ENCODE measurements around the gene GLP2R. TPM values are rescaled to one million over a fixed set of nuclear protein-coding genes. Genes with fewer than 3 reads are reported as not detected.

GLP2R gene
- total and polyA plus RNA-seq, 2 experiments from 2014 or later: not detected

DNA sequence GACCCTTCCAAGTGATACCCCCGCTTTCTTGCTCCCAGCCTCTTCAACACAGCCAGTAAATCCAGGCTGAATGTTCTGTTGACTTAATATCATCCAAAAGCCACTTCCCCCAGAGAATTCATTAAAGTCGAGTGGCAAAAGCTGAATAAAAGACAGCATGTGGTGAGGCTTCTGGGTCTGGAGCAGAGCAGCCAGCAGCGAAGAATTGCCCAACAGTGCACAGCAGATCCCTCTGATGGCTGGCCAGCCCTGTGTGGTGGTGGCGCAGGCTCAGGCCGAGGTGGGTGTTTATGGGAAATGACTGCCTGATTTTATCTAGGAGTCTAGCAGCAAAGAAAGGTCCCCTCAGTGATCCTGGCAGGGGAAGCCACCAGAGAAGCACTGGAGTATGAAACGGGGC is 109.7 kb downstream of the GLP2R start:
- Mint-ChIP-seq H3K4me1 (0 out of 3 replicates have a peak, but pooled peaks cover 10% of the 10 kb centered on the region), H3K27me3 (ENCODE audit: insufficient read depth, low read depth, poor library complexity) (peaks cover 2% of the 10 kb centered on the region), H3K4me3 (no peak overlapping the region), H3K27ac (no peak overlapping the region; the same call in 1 of the 2 replicates), H3K36me3 (ENCODE audit: low read depth) (peaks cover 8% of the 10 kb centered on the region; the same call in 2 of the 3 replicates), H3K9me3 (no peaks in the 10 kb centered on the region; the same call in 2 of the 3 replicates)
- H4K20me1 ChIP-seq (replicated peaks; ENCODE audit: insufficient read depth): no peaks in the 10 kb centered on the region
- TF ChIP-seq, protein P1, sequence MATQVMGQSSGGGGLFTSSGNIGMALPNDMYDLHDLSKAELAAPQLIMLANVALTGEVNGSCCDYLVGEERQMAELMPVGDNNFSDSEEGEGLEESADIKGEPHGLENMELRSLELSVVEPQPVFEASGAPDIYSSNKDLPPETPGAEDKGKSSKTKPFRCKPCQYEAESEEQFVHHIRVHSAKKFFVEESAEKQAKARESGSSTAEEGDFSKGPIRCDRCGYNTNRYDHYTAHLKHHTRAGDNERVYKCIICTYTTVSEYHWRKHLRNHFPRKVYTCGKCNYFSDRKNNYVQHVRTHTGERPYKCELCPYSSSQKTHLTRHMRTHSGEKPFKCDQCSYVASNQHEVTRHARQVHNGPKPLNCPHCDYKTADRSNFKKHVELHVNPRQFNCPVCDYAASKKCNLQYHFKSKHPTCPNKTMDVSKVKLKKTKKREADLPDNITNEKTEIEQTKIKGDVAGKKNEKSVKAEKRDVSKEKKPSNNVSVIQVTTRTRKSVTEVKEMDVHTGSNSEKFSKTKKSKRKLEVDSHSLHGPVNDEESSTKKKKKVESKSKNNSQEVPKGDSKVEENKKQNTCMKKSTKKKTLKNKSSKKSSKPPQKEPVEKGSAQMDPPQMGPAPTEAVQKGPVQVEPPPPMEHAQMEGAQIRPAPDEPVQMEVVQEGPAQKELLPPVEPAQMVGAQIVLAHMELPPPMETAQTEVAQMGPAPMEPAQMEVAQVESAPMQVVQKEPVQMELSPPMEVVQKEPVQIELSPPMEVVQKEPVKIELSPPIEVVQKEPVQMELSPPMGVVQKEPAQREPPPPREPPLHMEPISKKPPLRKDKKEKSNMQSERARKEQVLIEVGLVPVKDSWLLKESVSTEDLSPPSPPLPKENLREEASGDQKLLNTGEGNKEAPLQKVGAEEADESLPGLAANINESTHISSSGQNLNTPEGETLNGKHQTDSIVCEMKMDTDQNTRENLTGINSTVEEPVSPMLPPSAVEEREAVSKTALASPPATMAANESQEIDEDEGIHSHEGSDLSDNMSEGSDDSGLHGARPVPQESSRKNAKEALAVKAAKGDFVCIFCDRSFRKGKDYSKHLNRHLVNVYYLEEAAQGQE (IDR thresholded peaks at IDR 0.05; ENCODE audit: unreplicated experiment): no peak
- TF ChIP-seq CREB1 (CRISPR knock-in tag; IDR thresholded peaks at IDR 0.05; ENCODE audit: low read depth) (no peak), ZNF331 (CRISPR knock-in tag; IDR thresholded peaks at IDR 0.05; ENCODE audit: low read depth) (no peak), JUNB (IDR thresholded peaks at IDR 0.05; ENCODE audit: unreplicated experiment) (no peak), STAT1 (IDR thresholded peaks at IDR 0.05; ENCODE audit: unreplicated experiment) (no peak), ZNF114 (CRISPR knock-in tag; IDR thresholded peaks at IDR 0.05) (no peak), EZH2 (IDR thresholded peaks at IDR 0.05; ENCODE audit: low read depth, unreplicated experiment) (no peak), EZH2phosphoT487 (IDR thresholded peaks at IDR 0.05; ENCODE audit: unreplicated experiment) (no peak), NANOG (IDR thresholded peaks at IDR 0.05; ENCODE audit: borderline replicate concordance) (no peak), POLR2AphosphoS5 (IDR thresholded peaks at IDR 0.05; ENCODE audit: low read depth) (no peak)
- TF ChIP-seq, protein P2, sequence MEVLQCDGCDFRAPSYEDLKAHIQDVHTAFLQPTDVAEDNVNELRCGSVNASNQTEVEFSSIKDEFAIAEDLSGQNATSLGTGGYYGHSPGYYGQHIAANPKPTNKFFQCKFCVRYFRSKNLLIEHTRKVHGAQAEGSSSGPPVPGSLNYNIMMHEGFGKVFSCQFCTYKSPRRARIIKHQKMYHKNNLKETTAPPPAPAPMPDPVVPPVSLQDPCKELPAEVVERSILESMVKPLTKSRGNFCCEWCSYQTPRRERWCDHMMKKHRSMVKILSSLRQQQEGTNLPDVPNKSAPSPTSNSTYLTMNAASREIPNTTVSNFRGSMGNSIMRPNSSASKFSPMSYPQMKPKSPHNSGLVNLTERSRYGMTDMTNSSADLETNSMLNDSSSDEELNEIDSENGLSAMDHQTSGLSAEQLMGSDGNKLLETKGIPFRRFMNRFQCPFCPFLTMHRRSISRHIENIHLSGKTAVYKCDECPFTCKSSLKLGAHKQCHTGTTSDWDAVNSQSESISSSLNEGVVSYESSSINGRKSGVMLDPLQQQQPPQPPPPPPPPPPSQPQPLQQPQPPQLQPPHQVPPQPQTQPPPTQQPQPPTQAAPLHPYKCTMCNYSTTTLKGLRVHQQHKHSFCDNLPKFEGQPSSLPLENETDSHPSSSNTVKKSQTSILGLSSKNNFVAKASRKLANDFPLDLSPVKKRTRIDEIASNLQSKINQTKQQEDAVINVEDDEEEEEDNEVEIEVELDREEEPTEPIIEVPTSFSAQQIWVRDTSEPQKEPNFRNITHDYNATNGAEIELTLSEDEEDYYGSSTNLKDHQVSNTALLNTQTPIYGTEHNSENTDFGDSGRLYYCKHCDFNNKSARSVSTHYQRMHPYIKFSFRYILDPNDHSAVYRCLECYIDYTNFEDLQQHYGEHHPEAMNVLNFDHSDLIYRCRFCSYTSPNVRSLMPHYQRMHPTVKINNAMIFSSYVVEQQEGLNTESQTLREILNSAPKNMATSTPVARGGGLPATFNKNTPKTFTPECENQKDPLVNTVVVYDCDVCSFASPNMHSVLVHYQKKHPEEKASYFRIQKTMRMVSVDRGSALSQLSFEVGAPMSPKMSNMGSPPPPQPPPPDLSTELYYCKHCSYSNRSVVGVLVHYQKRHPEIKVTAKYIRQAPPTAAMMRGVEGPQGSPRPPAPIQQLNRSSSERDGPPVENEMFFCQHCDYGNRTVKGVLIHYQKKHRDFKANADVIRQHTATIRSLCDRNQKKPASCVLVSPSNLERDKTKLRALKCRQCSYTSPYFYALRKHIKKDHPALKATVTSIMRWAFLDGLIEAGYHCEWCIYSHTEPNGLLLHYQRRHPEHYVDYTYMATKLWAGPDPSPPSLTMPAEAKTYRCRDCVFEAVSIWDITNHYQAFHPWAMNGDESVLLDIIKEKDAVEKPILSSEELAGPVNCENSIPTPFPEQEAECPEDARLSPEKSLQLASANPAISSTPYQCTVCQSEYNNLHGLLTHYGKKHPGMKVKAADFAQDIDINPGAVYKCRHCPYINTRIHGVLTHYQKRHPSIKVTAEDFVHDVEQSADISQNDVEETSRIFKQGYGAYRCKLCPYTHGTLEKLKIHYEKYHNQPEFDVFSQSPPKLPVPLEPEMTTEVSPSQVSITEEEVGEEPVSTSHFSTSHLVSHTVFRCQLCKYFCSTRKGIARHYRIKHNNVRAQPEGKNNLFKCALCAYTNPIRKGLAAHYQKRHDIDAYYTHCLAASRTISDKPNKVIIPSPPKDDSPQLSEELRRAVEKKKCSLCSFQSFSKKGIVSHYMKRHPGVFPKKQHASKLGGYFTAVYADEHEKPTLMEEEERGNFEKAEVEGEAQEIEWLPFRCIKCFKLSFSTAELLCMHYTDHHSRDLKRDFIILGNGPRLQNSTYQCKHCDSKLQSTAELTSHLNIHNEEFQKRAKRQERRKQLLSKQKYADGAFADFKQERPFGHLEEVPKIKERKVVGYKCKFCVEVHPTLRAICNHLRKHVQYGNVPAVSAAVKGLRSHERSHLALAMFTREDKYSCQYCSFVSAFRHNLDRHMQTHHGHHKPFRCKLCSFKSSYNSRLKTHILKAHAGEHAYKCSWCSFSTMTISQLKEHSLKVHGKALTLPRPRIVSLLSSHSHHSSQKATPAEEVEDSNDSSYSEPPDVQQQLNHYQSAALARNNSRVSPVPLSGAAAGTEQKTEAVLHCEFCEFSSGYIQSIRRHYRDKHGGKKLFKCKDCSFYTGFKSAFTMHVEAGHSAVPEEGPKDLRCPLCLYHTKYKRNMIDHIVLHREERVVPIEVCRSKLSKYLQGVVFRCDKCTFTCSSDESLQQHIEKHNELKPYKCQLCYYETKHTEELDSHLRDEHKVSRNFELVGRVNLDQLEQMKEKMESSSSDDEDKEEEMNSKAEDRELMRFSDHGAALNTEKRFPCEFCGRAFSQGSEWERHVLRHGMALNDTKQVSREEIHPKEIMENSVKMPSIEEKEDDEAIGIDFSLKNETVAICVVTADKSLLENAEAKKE (CRISPR knock-in tag; IDR thresholded peaks at IDR 0.05): no peak
- TF ChIP-seq, protein P3, sequence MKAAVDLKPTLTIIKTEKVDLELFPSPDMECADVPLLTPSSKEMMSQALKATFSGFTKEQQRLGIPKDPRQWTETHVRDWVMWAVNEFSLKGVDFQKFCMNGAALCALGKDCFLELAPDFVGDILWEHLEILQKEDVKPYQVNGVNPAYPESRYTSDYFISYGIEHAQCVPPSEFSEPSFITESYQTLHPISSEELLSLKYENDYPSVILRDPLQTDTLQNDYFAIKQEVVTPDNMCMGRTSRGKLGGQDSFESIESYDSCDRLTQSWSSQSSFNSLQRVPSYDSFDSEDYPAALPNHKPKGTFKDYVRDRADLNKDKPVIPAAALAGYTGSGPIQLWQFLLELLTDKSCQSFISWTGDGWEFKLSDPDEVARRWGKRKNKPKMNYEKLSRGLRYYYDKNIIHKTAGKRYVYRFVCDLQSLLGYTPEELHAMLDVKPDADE (IDR thresholded peaks at IDR 0.05): no peak
- TF ChIP-seq, protein P4, sequence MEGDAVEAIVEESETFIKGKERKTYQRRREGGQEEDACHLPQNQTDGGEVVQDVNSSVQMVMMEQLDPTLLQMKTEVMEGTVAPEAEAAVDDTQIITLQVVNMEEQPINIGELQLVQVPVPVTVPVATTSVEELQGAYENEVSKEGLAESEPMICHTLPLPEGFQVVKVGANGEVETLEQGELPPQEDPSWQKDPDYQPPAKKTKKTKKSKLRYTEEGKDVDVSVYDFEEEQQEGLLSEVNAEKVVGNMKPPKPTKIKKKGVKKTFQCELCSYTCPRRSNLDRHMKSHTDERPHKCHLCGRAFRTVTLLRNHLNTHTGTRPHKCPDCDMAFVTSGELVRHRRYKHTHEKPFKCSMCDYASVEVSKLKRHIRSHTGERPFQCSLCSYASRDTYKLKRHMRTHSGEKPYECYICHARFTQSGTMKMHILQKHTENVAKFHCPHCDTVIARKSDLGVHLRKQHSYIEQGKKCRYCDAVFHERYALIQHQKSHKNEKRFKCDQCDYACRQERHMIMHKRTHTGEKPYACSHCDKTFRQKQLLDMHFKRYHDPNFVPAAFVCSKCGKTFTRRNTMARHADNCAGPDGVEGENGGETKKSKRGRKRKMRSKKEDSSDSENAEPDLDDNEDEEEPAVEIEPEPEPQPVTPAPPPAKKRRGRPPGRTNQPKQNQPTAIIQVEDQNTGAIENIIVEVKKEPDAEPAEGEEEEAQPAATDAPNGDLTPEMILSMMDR (conservative IDR thresholded peaks at IDR 0.05; ENCODE audit: low read depth in 2 of 2): no peak
- no peaks in the 10 kb centered on the region for H3K27me3 ChIP-seq (ENCODE audit: insufficient read depth)
- no peaks in the 10 kb centered on the region for H3K36me3 ChIP-seq (ENCODE audit: insufficient read depth)
- no peaks in the 10 kb centered on the region for H3K9me2 ChIP-seq (ENCODE audit: insufficient read depth)
- H2AFZ ChIP-seq: no peak overlapping the region
- H3K79me2 ChIP-seq (replicated peaks; ENCODE audit: insufficient read depth): no peaks in the 10 kb centered on the region
- no peak overlapping the region for H3K4me2 ChIP-seq
- H3K4me1 ChIP-seq (ENCODE audit: insufficient read depth): no peaks in the 10 kb centered on the region
- no peaks in the 10 kb centered on the region for H3F3A ChIP-seq (replicated peaks; ENCODE audit: low read depth)
- H3K4me3 ChIP-seq: no peak overlapping the region
- ATAC-seq: no peak
- no peak for DNase-seq (ENCODE audit: low spot score)
- no peak overlapping the region for H3K27ac ChIP-seq (ENCODE audit: low read depth)
